ENCODE measurements around the gene GINS1.

Gene GINS1

GRCh38 chr20:25477014-25477882, 69.8 kb downstream of the GINS1 start:
- DNase-seq (ENCODE audit: low spot score): no peak

- no peak for DNase-seq (ENCODE audit: low spot score)
These were observed 71.6 kb downstream of the GINS1 start for GRCh38 chr20:25478889-25479568.

DNA sequence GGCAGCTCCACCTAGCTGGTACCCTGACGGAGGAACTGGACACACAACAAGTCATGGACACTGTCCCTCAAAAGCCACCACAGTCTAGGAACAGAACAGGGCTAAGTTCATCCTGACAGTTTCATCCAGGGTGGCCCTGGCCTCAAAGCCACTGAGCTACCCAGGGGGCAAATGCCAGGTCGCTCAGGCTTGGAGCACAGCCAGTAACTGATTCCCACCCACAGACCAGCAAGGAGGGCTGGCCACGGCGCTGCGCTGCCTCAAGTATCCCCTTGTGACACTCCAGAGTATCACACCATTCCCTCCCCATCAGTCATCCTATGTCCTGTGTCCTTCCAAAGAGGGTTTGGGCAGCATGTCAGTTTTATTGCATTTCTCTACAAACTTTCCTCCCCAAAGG, 72.2 kb downstream of the GINS1 start:
- no peak for DNase-seq (ENCODE audit: low spot score)

- no peak for DNase-seq (ENCODE audit: low spot score)
These were observed 72.7 kb downstream of the GINS1 start for GRCh38 chr20:25480156-25480555.

GRCh38 chr20:25480797-25481196, 73.3 kb downstream of the GINS1 start:
- no peak for DNase-seq (ENCODE audit: low spot score)

- DNase-seq (ENCODE audit: low spot score): no peak
These were observed 73.9 kb downstream of the GINS1 start for GRCh38 chr20:25481235-25481917.

GRCh38 chr20:25481918-25482253, 74.4 kb downstream of the GINS1 start:
- DNase-seq (ENCODE audit: low spot score): no peak

DNA sequence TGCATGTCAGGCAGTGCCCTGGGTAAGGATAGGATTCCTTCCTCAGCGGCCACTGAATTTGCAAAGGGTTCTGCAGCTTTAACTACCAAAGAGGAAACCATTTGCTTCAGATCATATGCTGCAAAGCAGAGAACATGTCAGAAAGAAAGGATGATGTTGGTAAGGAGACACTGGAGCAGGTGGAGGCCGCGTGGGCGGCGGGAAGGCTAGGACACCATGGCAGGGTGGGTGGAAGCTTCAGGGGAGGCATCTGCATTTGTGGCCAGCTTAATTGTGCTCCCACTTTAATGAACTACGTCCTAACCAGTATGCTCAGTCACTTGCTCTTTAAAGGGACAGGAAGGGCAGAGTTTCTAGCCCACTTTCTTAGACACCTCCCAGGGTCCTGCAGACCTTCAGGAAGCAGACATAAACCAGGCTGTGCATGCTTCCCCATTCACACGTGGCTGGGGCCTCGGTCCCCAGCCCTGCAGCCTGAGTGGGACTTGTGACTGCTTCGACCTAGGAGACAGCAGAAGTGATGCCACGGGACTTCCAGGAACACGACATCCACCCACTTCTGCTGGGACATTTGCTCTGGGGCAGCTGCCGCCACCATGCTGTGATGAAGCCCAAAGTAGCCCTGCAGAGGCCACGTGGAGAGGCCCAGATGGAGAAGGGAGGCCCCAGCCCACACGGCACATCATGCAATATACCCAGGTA, 76.1 kb downstream of the GINS1 start:
- DNase-seq (ENCODE audit: low spot score): no peak

- no peak for DNase-seq (ENCODE audit: low spot score)
These were observed 76.9 kb downstream of the GINS1 start for GRCh38 chr20:25484224-25484846.

- no peak for DNase-seq (ENCODE audit: low spot score)
These were observed 77.5 kb downstream of the GINS1 start for GRCh38 chr20:25484911-25485511.

- DNase-seq (ENCODE audit: low spot score): no peak
These were observed 78.4 kb downstream of the GINS1 start for GRCh38 chr20:25485872-25486271.

DNA sequence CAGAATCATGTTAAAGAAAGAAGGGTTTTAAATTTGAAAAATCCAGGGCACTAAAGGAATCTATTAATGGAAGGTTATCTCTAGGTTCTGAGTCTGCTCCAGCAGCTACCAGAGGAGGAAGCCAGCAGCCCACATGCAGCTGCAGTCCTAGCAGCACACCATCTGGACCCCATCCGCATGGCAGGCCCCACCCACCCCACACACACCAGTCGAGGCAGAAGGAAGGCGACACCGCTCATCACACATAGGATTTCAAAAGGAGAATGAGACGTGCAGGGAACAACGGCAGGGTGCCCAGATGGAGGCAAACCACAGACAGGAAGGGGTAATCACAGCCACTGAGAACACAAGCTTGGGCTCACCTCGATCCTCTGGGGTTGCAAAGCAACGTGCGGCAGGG, 78.9 kb downstream of the GINS1 start:
- DNase-seq (ENCODE audit: low spot score): no peak

DNA sequence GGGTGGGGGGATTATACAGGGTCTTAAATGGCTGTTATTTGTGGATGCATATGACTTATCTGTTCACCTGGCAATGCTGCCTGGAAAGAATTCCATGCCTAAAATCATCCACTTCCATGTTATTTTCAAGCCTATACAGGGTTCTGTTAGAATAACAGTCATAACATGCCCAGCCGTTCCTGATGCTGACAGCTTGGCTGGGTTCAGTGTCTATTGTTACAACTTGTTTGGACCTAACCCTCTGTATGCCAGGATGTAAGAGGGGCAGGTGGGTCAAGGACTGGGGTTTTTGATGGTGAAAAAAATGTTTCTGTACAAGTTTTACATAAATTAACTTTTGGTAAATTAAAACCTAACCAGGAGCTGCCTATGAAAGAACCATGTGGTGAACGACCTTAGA, 79.8 kb downstream of the GINS1 start:
- no peak for DNase-seq (ENCODE audit: low spot score)

GRCh38 chr20:25487975-25488374, 80.5 kb downstream of the GINS1 start:
- DNase-seq (ENCODE audit: low spot score): no peak

DNA sequence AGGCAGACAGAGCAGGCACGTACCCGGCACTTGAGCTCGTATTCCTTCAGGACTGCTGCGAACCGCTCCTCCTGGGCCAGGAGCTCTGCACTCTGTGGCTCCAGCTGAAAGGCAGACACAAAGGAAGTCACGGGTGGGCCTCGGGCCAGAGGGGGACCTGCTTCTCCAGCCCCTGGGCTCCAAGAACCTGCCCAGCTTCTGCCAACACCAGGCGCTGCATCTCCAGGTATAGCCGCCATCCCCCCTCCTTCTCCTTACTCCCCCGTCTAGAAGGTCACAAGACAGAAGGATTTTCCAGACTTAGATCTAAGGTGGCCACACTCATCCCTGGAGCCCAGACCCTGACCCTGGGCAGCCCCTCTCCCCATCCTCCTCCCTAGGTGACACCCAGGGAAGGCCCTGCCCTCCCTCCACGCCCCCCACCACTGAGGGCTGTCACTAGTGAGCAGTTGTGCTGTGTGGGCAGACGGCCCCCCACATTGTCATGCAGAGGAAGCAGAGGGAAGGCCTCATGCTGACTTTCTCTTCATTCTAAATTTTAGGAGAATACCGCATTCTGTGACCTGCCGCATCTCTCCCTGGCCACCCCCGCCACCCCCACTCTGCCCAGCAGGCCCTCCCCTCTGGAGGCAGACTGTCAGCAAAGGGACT, 81.9 kb downstream of the GINS1 start:
- DNase-seq (ENCODE audit: low spot score): no peak

- DNase-seq (ENCODE audit: low spot score): no peak
These were observed 83.4 kb downstream of the GINS1 start for GRCh38 chr20:25490656-25491445.

GRCh38 chr20:25491446-25492038, 84.1 kb downstream of the GINS1 start:
- no peak for DNase-seq (ENCODE audit: low spot score)

GRCh38 chr20:25493137-25493536, 85.7 kb downstream of the GINS1 start:
- no peak for DNase-seq (ENCODE audit: low spot score)

GRCh38 chr20:25493748-25494505, 86.5 kb downstream of the GINS1 start:
- DNase-seq (ENCODE audit: low spot score): no peak

Measured in putamen (tissue), 1 donor.